Neural cell (in vitro differentiated cells): ENCODE measurements around the gene VMP1. TPM values are rescaled to one million over a fixed set of nuclear protein-coding genes. Genes with fewer than 3 reads are reported as not detected.

Experiments used
- H2AFZ ChIP-seq: fragments of 200-600, 300-800 bp; sonication (generic), shearing (Covaris generic); 2 replicates; pipeline ENCODE4 v1.6.0; 2014; ENCODE audit warnings: low read depth, mild to moderate bottlenecking, antibody characterized with exemption, low read length, moderate library complexity
- H3F3A ChIP-seq: fragments of 200-600 bp; shearing (Covaris generic); 2 replicates; pipeline ENCODE4 v1.6.1; 2016; ENCODE audit warnings: mild to moderate bottlenecking, moderate library complexity, mixed read lengths, antibody characterized with exemption, low read length; ENCODE audit not compliant: insufficient read depth, poor library complexity, severe bottlenecking
- H3K27ac ChIP-seq: fragments of 200-600, 300-800 bp; sonication (generic), shearing (Covaris generic); 2 replicates; pipeline ENCODE4 v1.5.1; 2014; ENCODE audit warnings: mild to moderate bottlenecking, low read length, moderate library complexity
- H3K27me3 ChIP-seq: fragments of 300-800, 200-600 bp; sonication (generic), shearing (Covaris generic); 2 replicates; pipeline ENCODE4 v1.6.0; 2014; ENCODE audit warnings: mild to moderate bottlenecking, low read depth, low read length, moderate library complexity; ENCODE audit not compliant: insufficient read depth
- H3K36me3 ChIP-seq: fragments of 300-800, 200-600 bp; sonication (generic), shearing (Covaris generic); 2 replicates; pipeline ENCODE4 v1.5.1; 2014; ENCODE audit warnings: mild to moderate bottlenecking, antibody characterized with exemption, low read length, moderate library complexity; ENCODE audit not compliant: insufficient read depth
- H3K4me2 ChIP-seq: fragments of 300-800, 200-600 bp; sonication (generic), shearing (Covaris generic); 2 replicates; pipeline ENCODE4 v1.6.0; 2014; ENCODE audit warnings: mild to moderate bottlenecking, low read length
- H3K4me3 ChIP-seq: fragments of 300-800, 200-600 bp; sonication (generic), shearing (Covaris generic); 2 replicates; pipeline ENCODE4 v1.5.1; 2014; ENCODE audit warnings: mild to moderate bottlenecking, low read length, moderate library complexity
- H3K79me2 ChIP-seq: fragments of 200-600 bp; shearing (Covaris generic); replicated peaks from 2 replicates; pipeline ENCODE4 v1.6.0; 2014; ENCODE audit warnings: mild to moderate bottlenecking, low read length, moderate library complexity; ENCODE audit not compliant: insufficient read depth
- H3K9ac ChIP-seq: fragments of 300-800, 200-600 bp; sonication (generic), shearing (Covaris generic); 2 replicates; pipeline ENCODE4 v1.6.1; 2016; ENCODE audit warnings: mild to moderate bottlenecking, low read length, mixed read lengths
- H3K9me2 ChIP-seq: fragments of 200-600 bp; shearing (Covaris generic); 2 replicates; pipeline ENCODE4 v1.6.1; 2016; ENCODE audit warnings: mild to moderate bottlenecking, low read length, mixed read lengths; ENCODE audit not compliant: insufficient read depth
- H3K9me3 ChIP-seq: fragments of 200-600, 300-800 bp; sonication (generic), shearing (Covaris generic); 2 replicates; pipeline ENCODE4 v1.6.1; 2016; ENCODE audit warnings: mild to moderate bottlenecking, mixed run types, low read length, moderate library complexity, mixed read lengths
- H4K20me1 ChIP-seq: fragments of 200-600 bp; shearing (Covaris generic); 2 replicates; pipeline ENCODE4 v1.6.1; 2016; ENCODE audit warnings: mild to moderate bottlenecking, mixed run types; ENCODE audit not compliant: insufficient read depth
- CTCF ChIP-seq: fragments of 450-650 bp; IDR thresholded peaks from 2 replicates; pipeline ENCODE4 v1.5.1; 2014; ENCODE audit warnings: antibody characterized with exemption, mild to moderate bottlenecking, moderate library complexity; ENCODE audit not compliant: poor library complexity, severe bottlenecking
- EP300 ChIP-seq: fragments of 450-650 bp; conservative IDR thresholded peaks from 2 replicates; pipeline ENCODE4 v1.6.1; 2014; ENCODE audit warnings: antibody characterized with exemption, mild to moderate bottlenecking, moderate library complexity; ENCODE audit not compliant: poor library complexity, severe bottlenecking
- EZH2 ChIP-seq: fragments of 200-600, 300-800 bp; shearing (Covaris generic), sonication (generic); IDR thresholded peaks from 2 replicates; pipeline ENCODE4 v1.6.1; 2014; ENCODE audit warnings: antibody characterized with exemption, low read length, borderline replicate concordance, mild to moderate bottlenecking; ENCODE audit not compliant: insufficient read depth, poor library complexity, severe bottlenecking
- MXI1 ChIP-seq: fragments of 450-650 bp; conservative IDR thresholded peaks from 2 replicates; pipeline ENCODE4 v1.6.1; 2014; ENCODE audit warnings: antibody characterized with exemption, mild to moderate bottlenecking; ENCODE audit not compliant: poor library complexity, severe bottlenecking
- POLR2AphosphoS5 ChIP-seq: IDR thresholded peaks from 2 replicates; pipeline ENCODE4 v1.6.1; 2012
- RAD21 ChIP-seq: fragments of 450-650 bp; conservative IDR thresholded peaks from 2 replicates; pipeline ENCODE4 v1.6.1; 2014; ENCODE audit warnings: antibody characterized with exemption, mild to moderate bottlenecking, moderate library complexity
- REST ChIP-seq: IDR thresholded peaks from 2 replicates; pipeline ENCODE4 v1.6.1; 2012; ENCODE audit warnings: borderline replicate concordance
- SMC3 ChIP-seq: fragments of 450-650 bp; conservative IDR thresholded peaks from 2 replicates; pipeline ENCODE4 v1.6.1; 2014; ENCODE audit warnings: antibody characterized with exemption, mild to moderate bottlenecking, moderate library complexity; ENCODE audit not compliant: poor library complexity
- TAF1 ChIP-seq: IDR thresholded peaks from 2 replicates; pipeline ENCODE4 v1.6.1; 2012; ENCODE audit warnings: low read depth
- polyA plus RNA-seq: library from polyadenylated mRNA; depleted of rRNA; stranded (reverse); fragments of >200 nt; gene quantifications from 2 replicates; pipeline ENCODE4 v1.2.3, GENCODE V29; 2014

VMP1 gene
- polyA plus RNA-seq, 1 donor from 2014 or later: 75.9 TPM

GRCh38 chr17:59796785-59797205 is 89.3 kb downstream of the VMP1 start:
- H3K4me3 ChIP-seq: no peak overlapping the region
- no peak overlapping the region for H3K4me2 ChIP-seq
- no peak overlapping the region for H3K27ac ChIP-seq
- H3K9me3 ChIP-seq: no peaks in the 10 kb centered on the region
- no peaks in the 10 kb centered on the region for H3K9me2 ChIP-seq
- H3K36me3 ChIP-seq: no peaks in the 10 kb centered on the region
- H3K79me2 ChIP-seq: no peaks in the 10 kb centered on the region
- no peaks in the 10 kb centered on the region for H4K20me1 ChIP-seq
- H3K9ac ChIP-seq: no peak overlapping the region
- H2AFZ ChIP-seq: no peak overlapping the region
- no peaks in the 10 kb centered on the region for H3K27me3 ChIP-seq
- no peaks in the 10 kb centered on the region for H3F3A ChIP-seq
- TF ChIP-seq CTCF: no peak

GRCh38 chr17:59798111-59798510 is 90.7 kb downstream of the VMP1 start:
- Histone ChIP-seq H3K4me3 (no peak overlapping the region), H3K27me3 (no peaks in the 10 kb centered on the region), H3K27ac (no peak overlapping the region), H3K36me3 (no peaks in the 10 kb centered on the region), H3K9me3 (no peaks in the 10 kb centered on the region), H3K9ac (no peak overlapping the region), H3F3A (no peaks in the 10 kb centered on the region), H3K79me2 (no peaks in the 10 kb centered on the region), H2AFZ (no peak overlapping the region), H3K9me2 (no peaks in the 10 kb centered on the region), H4K20me1 (no peaks in the 10 kb centered on the region), H3K4me2 (no peak overlapping the region)
- no peak for TF ChIP-seq REST
- no peak for TF ChIP-seq CTCF
- TF ChIP-seq POLR2AphosphoS5: no peak
- TF ChIP-seq EZH2: no peak
- TF ChIP-seq RAD21: no peak
- TF ChIP-seq TAF1: no peak
- no peak for TF ChIP-seq EP300
- TF ChIP-seq SMC3: no peak
- TF ChIP-seq MXI1: no peak
